HepG2 (cell line): ENCODE data around the gene CR1L. TPM values are rescaled to one million over a fixed set of nuclear protein-coding genes. Genes with fewer than 3 reads are reported as not detected.

ENCODE experiments used
- CAMTA2 ChIP-seq: sonication (generic); formaldehyde crosslinking; IDR thresholded peaks from 2 replicates; pipeline ENCODE4 v1.4.0; 2020; ENCODE audit warnings: mild to moderate bottlenecking, missing genetic modification reagents, borderline replicate concordance
- CHCHD3 ChIP-seq: sonication (generic); formaldehyde crosslinking; IDR thresholded peaks from 2 replicates; pipeline ENCODE4 v1.8.0; 2022; ENCODE audit warnings: mild to moderate bottlenecking, missing genetic modification reagents, moderate library complexity
- FOSL1 ChIP-seq: sonication (generic); formaldehyde crosslinking; IDR thresholded peaks from 2 replicates; pipeline ENCODE4 v1.9.0; 2021; ENCODE audit warnings: missing genetic modification reagents, borderline replicate concordance
- FOXP1 ChIP-seq, 2 experiments: fragments of 450-650 bp in 1 of 2; IDR thresholded peaks; 2 replicates each; pipeline ENCODE4 v1.6.1; 2017 to 2018; ENCODE audit warnings: antibody characterized with exemption in 1 of 2
- GATAD2A ChIP-seq: IDR thresholded peaks from 2 replicates; pipeline ENCODE4 v1.6.1; 2016
- HDAC6 ChIP-seq: fragments of 200-600 bp; sonication (generic); IDR thresholded peaks from 2 replicates; pipeline ENCODE4 v1.7.0; 2017; ENCODE audit warnings: mild to moderate bottlenecking, antibody characterized with exemption, low read length, low read depth
- NR2C2 ChIP-seq: sonication (generic); formaldehyde crosslinking; IDR thresholded peaks from 2 replicates; pipeline ENCODE4 v1.4.0; 2020; ENCODE audit warnings: missing genetic modification reagents, mild to moderate bottlenecking, moderate library complexity, borderline replicate concordance
- RBM39 ChIP-seq: fragments of 200-400 bp; formaldehyde crosslinking; IDR thresholded peaks from one replicate; pipeline ENCODE4 v1.6.1; 2018; ENCODE audit warnings: antibody characterized with exemption, mild to moderate bottlenecking, low read depth, low read length; ENCODE audit not compliant: poor library complexity, severe bottlenecking
- SETDB1 ChIP-seq: sonication (generic); formaldehyde crosslinking; IDR thresholded peaks from 2 replicates; pipeline ENCODE4 v1.5.1; 2020; ENCODE audit warnings: missing genetic modification reagents, mild to moderate bottlenecking, borderline replicate concordance
- SIX1 ChIP-seq: sonication (generic); formaldehyde crosslinking; IDR thresholded peaks from 2 replicates; pipeline ENCODE4 v1.4.0; 2020; ENCODE audit warnings: missing genetic modification reagents, borderline replicate concordance
- TARDBP ChIP-seq: sonication (generic); formaldehyde crosslinking; IDR thresholded peaks from 2 replicates; pipeline ENCODE4 v1.8.0; 2022; ENCODE audit warnings: mild to moderate bottlenecking, missing genetic modification reagents
- TGIF2 ChIP-seq: IDR thresholded peaks from 2 replicates; pipeline ENCODE4 v1.6.1; 2016; ENCODE audit warnings: control low read depth, missing compliant biosample characterization
- UBTF ChIP-seq: sonication (generic); formaldehyde crosslinking; IDR thresholded peaks from 2 replicates; pipeline ENCODE4 v1.4.0; 2020; ENCODE audit warnings: mild to moderate bottlenecking, missing genetic modification reagents
- WIZ ChIP-seq: sonication (generic); formaldehyde crosslinking; IDR thresholded peaks from 2 replicates; pipeline ENCODE4 v1.5.1; 2020; ENCODE audit warnings: mild to moderate bottlenecking, missing genetic modification reagents
- ZFP37 ChIP-seq: sonication (generic); formaldehyde crosslinking; IDR thresholded peaks from 2 replicates; pipeline ENCODE4 v1.4.0; 2020; ENCODE audit warnings: missing genetic modification reagents, borderline replicate concordance
- ZFY ChIP-seq: sonication (generic); formaldehyde crosslinking; IDR thresholded peaks from 2 replicates; pipeline ENCODE4 v1.4.0; 2020; ENCODE audit warnings: missing genetic modification reagents
- ZNF503 ChIP-seq: sonication (generic); formaldehyde crosslinking; IDR thresholded peaks from 2 replicates; pipeline ENCODE4 v1.4.0; 2020; ENCODE audit warnings: missing genetic modification reagents
- ZNF660 ChIP-seq: sonication (generic); formaldehyde crosslinking; IDR thresholded peaks from 2 replicates; pipeline ENCODE4 v1.5.1; 2020; ENCODE audit warnings: mild to moderate bottlenecking, low read depth, missing genetic modification reagents, borderline replicate concordance
- polyA plus RNA-seq, 8 experiments: library from polyadenylated mRNA; depleted of rRNA in 3 of 8; stranded (reverse) in 7 of 8; unstranded in 1 of 8; fragments of >200 nt; fragmentation: Illumina TruSeq in 4 of 8; extraction: Trizol in 4 of 8; gene quantifications; 2 replicates each; pipeline versions ENCODE4 v1.2.1 to v1.2.3, GENCODE V29; 2011 to 2016; ENCODE audit warnings: low read depth in 4 of 8, missing spikeins in 1 of 8, mixed read lengths in 1 of 8; ENCODE audit not compliant: insufficient read depth in 1 of 8
- total RNA-seq, 5 experiments: library from RNA; depleted of rRNA; stranded (reverse); fragments of >200 nt; fragmentation: Illumina TruSeq; extraction: Trizol; gene quantifications; 2 replicates each; pipeline ENCODE4 v1.2.3, GENCODE V29; 2016; ENCODE audit warnings: low read depth in 1 of 5
- TF ChIP-seq, protein P1 (sequence below): sonication (generic); formaldehyde crosslinking; IDR thresholded peaks from 2 replicates; pipeline ENCODE4 v1.4.0; 2020; ENCODE audit warnings: missing genetic modification reagents
- TF ChIP-seq, protein P2 (sequence below): sonication (generic); formaldehyde crosslinking; IDR thresholded peaks from 2 replicates; pipeline ENCODE4 v1.4.0; 2020; ENCODE audit warnings: missing genetic modification reagents, mild to moderate bottlenecking, borderline replicate concordance

Gene CR1L
- total and polyA plus RNA-seq, 2 of the 13 experiments (the other 11 are each of a cell fraction or from before 2014, with no cell fraction given) = not detected

- TF ChIP-seq, protein P1, sequence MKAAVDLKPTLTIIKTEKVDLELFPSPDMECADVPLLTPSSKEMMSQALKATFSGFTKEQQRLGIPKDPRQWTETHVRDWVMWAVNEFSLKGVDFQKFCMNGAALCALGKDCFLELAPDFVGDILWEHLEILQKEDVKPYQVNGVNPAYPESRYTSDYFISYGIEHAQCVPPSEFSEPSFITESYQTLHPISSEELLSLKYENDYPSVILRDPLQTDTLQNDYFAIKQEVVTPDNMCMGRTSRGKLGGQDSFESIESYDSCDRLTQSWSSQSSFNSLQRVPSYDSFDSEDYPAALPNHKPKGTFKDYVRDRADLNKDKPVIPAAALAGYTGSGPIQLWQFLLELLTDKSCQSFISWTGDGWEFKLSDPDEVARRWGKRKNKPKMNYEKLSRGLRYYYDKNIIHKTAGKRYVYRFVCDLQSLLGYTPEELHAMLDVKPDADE (CRISPR knock-in tag) = 0 out of 2 replicates have a peak, but pooled peaks have one; percentile 78
- no peak for TF ChIP-seq ZFP37 (CRISPR knock-in tag)
- TF ChIP-seq HDAC6 = no peak
- no peak for TF ChIP-seq RBM39
- TF ChIP-seq SIX1 (CRISPR knock-in tag) = no peak
- TF ChIP-seq ZFY (CRISPR knock-in tag) = peak; percentile 84
- TF ChIP-seq TGIF2 (CRISPR knock-in tag) = peak; percentile 77; the same call in 1 of the 2 replicates
- TF ChIP-seq FOSL1 (CRISPR knock-in tag) = no peak
- TF ChIP-seq ZNF503 = no peak
- TF ChIP-seq, protein P2, sequence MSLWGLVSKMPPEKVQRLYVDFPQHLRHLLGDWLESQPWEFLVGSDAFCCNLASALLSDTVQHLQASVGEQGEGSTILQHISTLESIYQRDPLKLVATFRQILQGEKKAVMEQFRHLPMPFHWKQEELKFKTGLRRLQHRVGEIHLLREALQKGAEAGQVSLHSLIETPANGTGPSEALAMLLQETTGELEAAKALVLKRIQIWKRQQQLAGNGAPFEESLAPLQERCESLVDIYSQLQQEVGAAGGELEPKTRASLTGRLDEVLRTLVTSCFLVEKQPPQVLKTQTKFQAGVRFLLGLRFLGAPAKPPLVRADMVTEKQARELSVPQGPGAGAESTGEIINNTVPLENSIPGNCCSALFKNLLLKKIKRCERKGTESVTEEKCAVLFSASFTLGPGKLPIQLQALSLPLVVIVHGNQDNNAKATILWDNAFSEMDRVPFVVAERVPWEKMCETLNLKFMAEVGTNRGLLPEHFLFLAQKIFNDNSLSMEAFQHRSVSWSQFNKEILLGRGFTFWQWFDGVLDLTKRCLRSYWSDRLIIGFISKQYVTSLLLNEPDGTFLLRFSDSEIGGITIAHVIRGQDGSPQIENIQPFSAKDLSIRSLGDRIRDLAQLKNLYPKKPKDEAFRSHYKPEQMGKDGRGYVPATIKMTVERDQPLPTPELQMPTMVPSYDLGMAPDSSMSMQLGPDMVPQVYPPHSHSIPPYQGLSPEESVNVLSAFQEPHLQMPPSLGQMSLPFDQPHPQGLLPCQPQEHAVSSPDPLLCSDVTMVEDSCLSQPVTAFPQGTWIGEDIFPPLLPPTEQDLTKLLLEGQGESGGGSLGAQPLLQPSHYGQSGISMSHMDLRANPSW (CRISPR knock-in tag) = no peak
- no peak for TF ChIP-seq TARDBP (CRISPR knock-in tag)
- TF ChIP-seq SETDB1 (CRISPR knock-in tag) = no peak
- 0 out of 2 replicates have a peak, but pooled peaks have one; percentile 34 for TF ChIP-seq CHCHD3 (CRISPR knock-in tag)
- TF ChIP-seq FOXP1 (IDR thresholded peaks at IDR 0.05) = no peak
- TF ChIP-seq FOXP1 (CRISPR knock-in tag; IDR thresholded peaks at IDR 0.05) = peak; percentile 29; the same call in 1 of the 2 replicates
- peak; percentile 75 for TF ChIP-seq GATAD2A (CRISPR knock-in tag)
- TF ChIP-seq ZNF660 (CRISPR knock-in tag) = no peak
- peak; percentile 73 for TF ChIP-seq UBTF (CRISPR knock-in tag)
- TF ChIP-seq WIZ (CRISPR knock-in tag) = no peak
- no peak for TF ChIP-seq CAMTA2
- no peak for TF ChIP-seq NR2C2 (CRISPR knock-in tag)
These were observed 107.6 kb downstream of the CR1L start (continued) for GRCh38 chr1:207752456-207752998.
